Hematopoietic multipotent progenitor cell (in vitro differentiated cells): ENCODE measurements around the gene PCDHB6. TPM values are rescaled to one million over a fixed set of nuclear protein-coding genes. Genes with fewer than 3 reads are reported as not detected.
"Not testable (repeated sequence)": the region's sequence is repeated elsewhere in the genome, so short reads cannot be mapped to it uniquely, and the experiment has no call there.

Experiments used
- DNase-seq, 3 donors: peaks; one replicate each; pipeline ENCODE4 v3.0.0-alpha.2; 2011 to 2015; ENCODE audit warnings: low read depth in 2 of 3, low spot score in 2 of 3
- total RNA-seq: library from RNA; depleted of rRNA; stranded (reverse); fragments of >200 nt; gene quantifications from one replicate; pipeline ENCODE4 v1.2.3, GENCODE V29; 2012

PCDHB6 gene
- total RNA-seq, 1 donor = not detected

GRCh38 chr5:141201126-141201525, 51.3 kb downstream of the PCDHB6 start:
- DNase-seq = not testable (repeated sequence)

- not testable (repeated sequence) for DNase-seq
Measured at GRCh38 chr5:141201646-141202045, 51.8 kb downstream of the PCDHB6 start.

Other genes starting within 250 kb of the PCDHB6 start
- gene PCDHAC1, start 223.8 kb upstream of the PCDHB6 start, total RNA-seq = under 0.01 TPM
- gene PCDHAC2, start 183.6 kb upstream of the PCDHB6 start, total RNA-seq = under 0.01 TPM
- under 0.01 TPM for gene PCDHB1, start 98.7 kb upstream of the PCDHB6 start, total RNA-seq
- gene PCDHB2, start 55.4 kb upstream of the PCDHB6 start, total RNA-seq = 0.27 TPM
- gene PCDHB3, start 49.6 kb upstream of the PCDHB6 start, total RNA-seq = under 0.01 TPM
- gene PCDHB4, start 28.2 kb upstream of the PCDHB6 start, total RNA-seq = under 0.01 TPM
- gene PCDHB5, start 14.9 kb upstream of the PCDHB6 start, total RNA-seq = under 0.01 TPM
- under 0.01 TPM for gene PCDHB7, start 22.6 kb downstream of the PCDHB6 start, total RNA-seq
- gene PCDHB8, start 27.7 kb downstream of the PCDHB6 start, total RNA-seq = not detected
- gene PCDHB16, start 32.3 kb downstream of the PCDHB6 start, total RNA-seq = not detected
- not detected for gene PCDHB9, start 37.1 kb downstream of the PCDHB6 start, total RNA-seq
- gene PCDHB10, start 42.3 kb downstream of the PCDHB6 start, total RNA-seq = under 0.01 TPM
- 0.27 TPM for gene PCDHB11, start 49.6 kb downstream of the PCDHB6 start, total RNA-seq
- not detected for gene PCDHB12, start 58.7 kb downstream of the PCDHB6 start, total RNA-seq
- gene PCDHB13, start 63.9 kb downstream of the PCDHB6 start, total RNA-seq = under 0.01 TPM
- gene PCDHB14, start 73.3 kb downstream of the PCDHB6 start, total RNA-seq = under 0.01 TPM
- under 0.01 TPM for gene PCDHB15, start 95.3 kb downstream of the PCDHB6 start, total RNA-seq
- 0.54 TPM for gene SLC25A2, start 154.0 kb downstream of the PCDHB6 start, total RNA-seq
- gene TAF7, start 170.7 kb downstream of the PCDHB6 start, total RNA-seq = 45.0 TPM
- under 0.01 TPM for gene PCDHGA1, start 180.5 kb downstream of the PCDHB6 start, total RNA-seq
- 0.27 TPM for gene PCDHGA2, start 188.7 kb downstream of the PCDHB6 start, total RNA-seq
- gene PCDHGA3, start 193.8 kb downstream of the PCDHB6 start, total RNA-seq = 0.54 TPM
- gene PCDHGB1, start 200.0 kb downstream of the PCDHB6 start, total RNA-seq = 0.27 TPM
- 0.81 TPM for gene PCDHGA4, start 205.0 kb downstream of the PCDHB6 start, total RNA-seq
- gene PCDHGB2, start 209.9 kb downstream of the PCDHB6 start, total RNA-seq = 2.4 TPM
- 1.1 TPM for gene PCDHGA5, start 214.1 kb downstream of the PCDHB6 start, total RNA-seq
- 3.5 TPM for gene PCDHGB3, start 220.2 kb downstream of the PCDHB6 start, total RNA-seq
- gene PCDHGA6, start 223.8 kb downstream of the PCDHB6 start, total RNA-seq = 1.9 TPM
- 0.81 TPM for gene PCDHGA7, start 232.7 kb downstream of the PCDHB6 start, total RNA-seq
- 1.6 TPM for gene PCDHGB4, start 237.6 kb downstream of the PCDHB6 start, total RNA-seq
- 0.54 TPM for gene PCDHGA8, start 242.6 kb downstream of the PCDHB6 start, total RNA-seq
- gene PCDHGB5, start 247.9 kb downstream of the PCDHB6 start, total RNA-seq = 2.4 TPM